SK-MEL-5 (cell line): ENCODE measurements around the gene IARS1. TPM values are rescaled to one million over a fixed set of nuclear protein-coding genes. Genes with fewer than 3 reads are reported as not detected.

Experiments
- DNase-seq: peaks from one replicate; pipeline ENCODE4 v3.0.0-alpha.2; 2016; ENCODE audit warnings: low read depth, low spot score
- in situ Hi-C: cut with HindIII; loops from 2 replicates; pipeline ENCODE4 v1.10.0; 2016; ENCODE audit warnings: low sequenced_read_pairs, high pct_unique_total_duplicates, low pct_unique_long_range_greater_than_20kb
- polyA plus RNA-seq, 2 experiments: library from polyadenylated mRNA; depleted of rRNA; stranded (reverse); fragments of >200 nt; gene quantifications; 2 replicates each; pipeline ENCODE4 v1.2.3, GENCODE V29; 2015
- total RNA-seq: library from RNA; depleted of rRNA; stranded (reverse); fragments of >200 nt; shearing (Covaris generic); gene quantifications from 2 replicates; pipeline ENCODE4 v1.2.3, GENCODE V29; 2014; rRNA removed

The IARS1 gene
- total RNA-seq, result 408 and 438 TPM in 2 replicates
- polyA plus RNA-seq (2015; cell fraction: cytosol; rRNA removed), result 193 and 263 TPM in 2 replicates
- polyA plus RNA-seq (2015; cell fraction: nucleus; rRNA removed), result 408 and 554 TPM in 2 replicates

- DNase-seq, result peak; percentile 98
- in situ Hi-C loops, result no loop called here
These were observed at the start of gene IARS1 for GRCh38 chr9:92293452-92294296. Gene IARS1, minus strand, starts transcription at chr9:92293697. Its CDS starts 4,278 bp downstream, at chr9:92289419.

GRCh38 chr9:92342825-92343488 is 49.5 kb upstream of the IARS1 start:
- peak; percentile 22 for DNase-seq
- in situ Hi-C loops, result no loop called here

GRCh38 chr9:92341578-92341977 is 48.1 kb upstream of the IARS1 start:
- in situ Hi-C loops, result no loop called here
- DNase-seq, result no peak

GRCh38 chr9:92333282-92333634 is 39.8 kb upstream of the IARS1 start:
- in situ Hi-C loops, result no loop called here
- DNase-seq, result no peak

- in situ Hi-C loops, result no loop called here
- DNase-seq, result no peak
These were observed 39.2 kb upstream of the IARS1 start for GRCh38 chr9:92332577-92333281.

- in situ Hi-C loops, result no loop called here
These were observed 34.7 kb upstream of the IARS1 start for GRCh38 chr9:92328225-92328624.

GRCh38 chr9:92327283-92327850 is 33.9 kb upstream of the IARS1 start:
- no peak for DNase-seq
- in situ Hi-C loops, result no loop called here

More at GRCh38 chr9:92328225-92328624, 34.7 kb upstream of the IARS1 start:
- DNase-seq, result peak; percentile 72

- in situ Hi-C loops, result no loop called here
- DNase-seq, result no peak
These were observed 32.5 kb upstream of the IARS1 start for GRCh38 chr9:92325991-92326500.

GRCh38 chr9:92325269-92325990 is 31.9 kb upstream of the IARS1 start, which contains the start of the genes CENPP and NOL8:
Gene CENPP, plus strand, starts transcription at chr9:92325953.
Gene NOL8, minus strand, starts transcription at chr9:92325350. Its CDS starts 1,189 bp downstream, at chr9:92324161.
- in situ Hi-C loops, result no loop called here
- DNase-seq, result peak; percentile 92

- in situ Hi-C loops, result no loop called here
- DNase-seq, result no peak
These were observed 31.4 kb upstream of the IARS1 start for GRCh38 chr9:92324889-92325268.

- in situ Hi-C loops, result no loop called here
- DNase-seq, result no peak
These were observed 30.9 kb upstream of the IARS1 start for GRCh38 chr9:92324431-92324830.

- DNase-seq, result no peak
- in situ Hi-C loops, result no loop called here
These were observed 22.0 kb upstream of the IARS1 start for GRCh38 chr9:92315456-92315855.

GRCh38 chr9:92313624-92314012 is 20.1 kb upstream of the IARS1 start:
- in situ Hi-C loops, result no loop called here

GRCh38 chr9:92312887-92313623 is 19.6 kb upstream of the IARS1 start:
- DNase-seq, result no peak
- in situ Hi-C loops, result no loop called here

More at GRCh38 chr9:92313624-92314012, 20.1 kb upstream of the IARS1 start:
- no peak for DNase-seq

GRCh38 chr9:92310562-92310961 is 17.1 kb upstream of the IARS1 start:
- in situ Hi-C loops, result no loop called here

GRCh38 chr9:92308893-92309292 is 15.4 kb upstream of the IARS1 start:
- in situ Hi-C loops, result no loop called here
- no peak for DNase-seq

More at GRCh38 chr9:92310562-92310961, 17.1 kb upstream of the IARS1 start:
- no peak for DNase-seq
